NCI-H460 (cell line): ENCODE measurements around the gene MAFF. TPM values are rescaled to one million over a fixed set of nuclear protein-coding genes. Genes with fewer than 3 reads are reported as not detected.

Experiments used
- small RNA-seq, 2 experiments: library from RNA; depleted of rRNA; stranded (forward); fragments of <200 nt; gene quantifications; one replicate each; pipeline ENCODE3, GENCODE V24; 2014
- total RNA-seq: library from RNA; depleted of rRNA; stranded (reverse); fragments of >200 nt; shearing (Covaris generic); gene quantifications from 2 replicates; pipeline ENCODE4 v1.2.3, GENCODE V29; 2014; rRNA removed

The MAFF gene
- total RNA-seq, 1 experiment from 2014 or later = 10.7 TPM

Small RNA genes within 50 kb of the gene (small RNA-seq; reads per million reads assigned to genes)
- gene RN7SL704P = 0.04 to 3.5 reads per million in 2 experiments

Other genes with a start within 250 kb of the MAFF start
- gene C22orf23, start 248.4 kb upstream of the MAFF start, total RNA-seq = 2.4 TPM in 1 of 2 replicates, not detected in the other
- gene POLR2F, start 248.3 kb upstream of the MAFF start, total RNA-seq = 37.4 and 50.0 TPM in 2 replicates
- not detected in 2 replicates for gene SOX10, start 217.4 kb upstream of the MAFF start, total RNA-seq
- gene PICK1, start 144.6 kb upstream of the MAFF start, total RNA-seq = 6.0 and 9.3 TPM in 2 replicates
- gene SLC16A8, start 117.8 kb upstream of the MAFF start, total RNA-seq = not detected in 2 replicates
- gene BAIAP2L2, start 91.3 kb upstream of the MAFF start, total RNA-seq = not detected in 2 replicates
- 6.8 and 7.5 TPM in 2 replicates for gene PLA2G6, start 20.2 kb upstream of the MAFF start, total RNA-seq
- gene TMEM184B, start 71.0 kb downstream of the MAFF start, total RNA-seq = 7.9 and 10.0 TPM in 2 replicates
- 122 and 135 TPM in 2 replicates for gene CSNK1E, start 115.4 kb downstream of the MAFF start, total RNA-seq